Osteocyte (in vitro differentiated cells): ENCODE results near the gene CLSTN3. TPM values are rescaled to one million over a fixed set of nuclear protein-coding genes. Genes with fewer than 3 reads are reported as not detected.

Experiments
- DNase-seq: peaks from one replicate; pipeline ENCODE4 v3.0.0; 2021; ENCODE audit warnings: mixed read lengths; ENCODE audit not compliant: unreplicated experiment; ENCODE audit errors: extremely low spot score
- H3K27ac Mint-ChIP-seq: one replicate; pipeline ENCODE4 v1.8.0; 2021; ENCODE audit warnings: mild to moderate bottlenecking, mixed read lengths; ENCODE audit not compliant: unreplicated experiment
- H3K27me3 Mint-ChIP-seq: one replicate; pipeline ENCODE4 v1.8.0; 2021; ENCODE audit warnings: mixed read lengths; ENCODE audit not compliant: unreplicated experiment
- H3K36me3 Mint-ChIP-seq: one replicate; pipeline ENCODE4 v1.8.0; 2021; ENCODE audit warnings: mixed read lengths; ENCODE audit not compliant: unreplicated experiment
- H3K4me1 Mint-ChIP-seq: one replicate; pipeline ENCODE4 v1.8.0; 2021; ENCODE audit warnings: mixed read lengths; ENCODE audit not compliant: unreplicated experiment
- H3K4me3 Mint-ChIP-seq: one replicate; pipeline ENCODE4 v1.8.0; 2021; ENCODE audit warnings: mild to moderate bottlenecking, moderate library complexity, mixed read lengths; ENCODE audit not compliant: unreplicated experiment
- H3K9me3 Mint-ChIP-seq: one replicate; pipeline ENCODE4 v1.8.0; 2021; ENCODE audit warnings: mixed read lengths; ENCODE audit not compliant: unreplicated experiment
- CTCF ChIP-seq: fragments of 200-600 bp; sonication (generic); IDR thresholded peaks from 2 replicates; pipeline ENCODE4 v1.5.0; 2021; ENCODE audit warnings: antibody characterized with exemption, mild to moderate bottlenecking, moderate library complexity
- total RNA-seq: library from RNA; stranded (reverse); gene quantifications from 2 replicates; pipeline ENCODE4 v1.2.1, GENCODE V29; 2021

The CLSTN3 gene
- total RNA-seq, 1 donor from 2014 or later: 14.4 TPM

GRCh38 chr12:7116916-7117315 is 13.3 kb upstream of the CLSTN3 start:
- peaks cover 5% of the 10 kb centered on the region for H3K4me1 Mint-ChIP-seq
- no peak for DNase-seq
- TF ChIP-seq CTCF: no peak
- peaks cover 31% of the 10 kb centered on the region for H3K27me3 Mint-ChIP-seq
- no peak overlapping the region for H3K27ac Mint-ChIP-seq
- no peaks in the 10 kb centered on the region for H3K9me3 Mint-ChIP-seq
- H3K36me3 Mint-ChIP-seq: peaks cover 2% of the 10 kb centered on the region
- no peak overlapping the region for H3K4me3 Mint-ChIP-seq

- no peak for TF ChIP-seq CTCF
- DNase-seq: no peak
- Mint-ChIP-seq H3K27me3 (peaks cover 31% of the 10 kb centered on the region), H3K4me3 (no peak overlapping the region), H3K36me3 (peaks cover 2% of the 10 kb centered on the region), H3K27ac (no peak overlapping the region), H3K9me3 (no peaks in the 10 kb centered on the region), H3K4me1 (peaks cover 5% of the 10 kb centered on the region)
Measured at GRCh38 chr12:7117670-7118069, 12.5 kb upstream of the CLSTN3 start.

- H3K27me3 Mint-ChIP-seq: peaks cover 37% of the 10 kb centered on the region
- H3K4me3 Mint-ChIP-seq: no peak overlapping the region
- H3K9me3 Mint-ChIP-seq: no peaks in the 10 kb centered on the region
- no peaks in the 10 kb centered on the region for H3K4me1 Mint-ChIP-seq
- no peak overlapping the region for H3K27ac Mint-ChIP-seq
- no peak for TF ChIP-seq CTCF
- DNase-seq: no peak
- H3K36me3 Mint-ChIP-seq: peaks cover 2% of the 10 kb centered on the region
Measured at GRCh38 chr12:7118881-7119280, 11.3 kb upstream of the CLSTN3 start.

- H3K4me1 Mint-ChIP-seq: no peaks in the 10 kb centered on the region
- no peaks in the 10 kb centered on the region for H3K9me3 Mint-ChIP-seq
- peaks cover 36% of the 10 kb centered on the region for H3K27me3 Mint-ChIP-seq
- H3K4me3 Mint-ChIP-seq: no peak overlapping the region
- no peak for DNase-seq
- no peak for TF ChIP-seq CTCF
- peaks cover 2% of the 10 kb centered on the region for H3K36me3 Mint-ChIP-seq
- no peak overlapping the region for H3K27ac Mint-ChIP-seq
Measured at GRCh38 chr12:7120166-7120565, 10.0 kb upstream of the CLSTN3 start.

GRCh38 chr12:7121324-7121723 is 8.8 kb upstream of the CLSTN3 start:
- no peak for TF ChIP-seq CTCF
- no peak for DNase-seq
- no peak overlapping the region for H3K27ac Mint-ChIP-seq
- H3K36me3 Mint-ChIP-seq: no peaks in the 10 kb centered on the region
- no peaks in the 10 kb centered on the region for H3K9me3 Mint-ChIP-seq
- H3K4me1 Mint-ChIP-seq: no peaks in the 10 kb centered on the region
- H3K4me3 Mint-ChIP-seq: no peak overlapping the region
- H3K27me3 Mint-ChIP-seq: peaks cover 29% of the 10 kb centered on the region
